Small intestine (tissue), 7 donors: ENCODE data around the gene ELP5. TPM values are rescaled to one million over a fixed set of nuclear protein-coding genes. Genes with fewer than 3 reads are reported as not detected.

Experiments
- DNase-seq, 2 donors: peaks; one replicate each; pipeline versions ENCODE4 v3.0.0 to v3.0.0-alpha.2; 2013
- FAIRE-seq: peaks from 2 replicates; lab custom pipeline; 2012; peaks lifted over from hg19 to GRCh38; lab: Jason Lieb, UNC
- H3K27ac ChIP-seq, 3 donors: one replicate each; pipeline ENCODE4 v1.5.1; 2013; ENCODE audit warnings: low read length in 2 of 3, mild to moderate bottlenecking in 2 of 3, control low read depth in 1 of 3, inconsistent platforms in 1 of 3, low read depth in 1 of 3, moderate library complexity in 1 of 3
- H3K27me3 ChIP-seq, 3 donors: one replicate each; pipeline ENCODE4 v1.6.1; 2013; ENCODE audit warnings: low read length in 3 of 3, inconsistent platforms in 1 of 3; ENCODE audit not compliant: control insufficient read depth in 3 of 3, insufficient read depth in 3 of 3
- H3K36me3 ChIP-seq, 3 donors: one replicate each; pipeline ENCODE4 v1.6.1; 2013; ENCODE audit warnings: low read length in 3 of 3, inconsistent platforms in 1 of 3, low read depth in 1 of 3, mild to moderate bottlenecking in 1 of 3, moderate library complexity in 1 of 3; ENCODE audit not compliant: control insufficient read depth in 3 of 3, insufficient read depth in 2 of 3
- H3K4me1 ChIP-seq, 3 donors: one replicate each; pipeline ENCODE4 v1.6.1; 2013; ENCODE audit warnings: low read length in 2 of 3, inconsistent platforms in 1 of 3, low read depth in 1 of 3, mild to moderate bottlenecking in 1 of 3, moderate library complexity in 1 of 3; ENCODE audit not compliant: control insufficient read depth in 3 of 3, insufficient read depth in 2 of 3
- H3K4me3 ChIP-seq, 3 donors: one replicate each; pipeline ENCODE4 v1.5.1; 2013; ENCODE audit warnings: low read length in 3 of 3, control low read depth in 1 of 3, inconsistent platforms in 1 of 3, low read depth in 1 of 3, mild to moderate bottlenecking in 1 of 3, moderate library complexity in 1 of 3
- H3K9me3 ChIP-seq, 2 donors: one replicate each; pipeline ENCODE4 v1.6.1; 2013; ENCODE audit warnings: low read depth in 1 of 2, low read length in 1 of 2; ENCODE audit not compliant: control insufficient read depth in 2 of 2, insufficient read depth in 1 of 2
- WGBS, 3 donors: extraction: QIAGEN DNeasy Blood & Tissue Kit; methylation state at CpG; one replicate each; pipeline ENCODE4 v1.1.7; 2013; 5-methylcytosine and 5-hydroxymethylcytosine counted together
- polyA plus RNA-seq, 4 donors: library from polyadenylated mRNA; stranded (reverse) in 3 of 4; unstranded in 1 of 4; fragments of 200-250 nt in 3 of 4; fragments of 120-200 nt in 1 of 4; gene quantifications; one replicate each; pipeline versions ENCODE4 v1.2.1 to v1.2.3, GENCODE V29; 2013
- donor health status: healthy with polysubstance abuse.
- donor health status: control.
- donor health status: control.
- donor health status: Bipolar disorder and iron deficiency.
- donor health status: healthy.

ELP5 gene
- polyA plus RNA-seq, 4 donors = 31.3 to 84.6 (median 45.4) TPM

GRCh38 chr17:7208027-7208571 is 43.9 kb upstream of the ELP5 start:
- H3K36me3 ChIP-seq = peaks cover 0 to 8% (median 0%) of the 10 kb centered on the region in 3 donors
- H3K27me3 ChIP-seq = peaks cover 0 to 60% (median 0%) of the 10 kb centered on the region in 3 donors
- no peaks in the 10 kb centered on the region for H3K9me3 ChIP-seq
- H3K4me3 ChIP-seq = no peak overlapping the region
- peaks cover 0 to 12% (median 0%) of the 10 kb centered on the region in 3 donors for H3K4me1 ChIP-seq
- no peak for DNase-seq
- 59 to 64% (median 60%) methylated on average over 16 to 21 of the region's 21 CpGs for WGBS, 3 donors
- no peak overlapping the region for H3K27ac ChIP-seq
- FAIRE-seq = no peak

GRCh38 chr17:7208754-7209460 is 43.1 kb upstream of the ELP5 start:
- FAIRE-seq (no peak), DNase-seq (no peak)
- no peak overlapping the region for H3K4me3 ChIP-seq
- H3K36me3 ChIP-seq = peaks cover 0 to under 1% (median 0%) of the 10 kb centered on the region in 3 donors
- peaks cover 0 to 66% (median 0%) of the 10 kb centered on the region in 3 donors for H3K27me3 ChIP-seq
- no peak overlapping the region for H3K27ac ChIP-seq
- 80 to 85% (median 82%) methylated on average over 9 of the region's 9 CpGs for WGBS, 3 donors
- no peaks in the 10 kb centered on the region for H3K9me3 ChIP-seq
- peaks cover 0 to 15% (median 3%) of the 10 kb centered on the region in 3 donors for H3K4me1 ChIP-seq

GRCh38 chr17:7211491-7212273 is 40.3 kb upstream of the ELP5 start:
- H3K9me3 ChIP-seq = no peaks in the 10 kb centered on the region
- FAIRE-seq = no peak
- H3K27ac ChIP-seq = no peak overlapping the region
- WGBS, 3 donors = 30 to 39% (median 30%) methylated on average over 23 to 37 of the region's 37 CpGs
- H3K27me3 ChIP-seq = peaks cover 0 to 67% (median 0%) of the 10 kb centered on the region in 3 donors
- peaks cover 0 to 14% (median 4%) of the 10 kb centered on the region in 3 donors for H3K4me1 ChIP-seq
- H3K36me3 ChIP-seq = no peaks in the 10 kb centered on the region
- no peak overlapping the region for H3K4me3 ChIP-seq
- no peak for DNase-seq

- H3K4me3 ChIP-seq = peak overlapping the region in 2 of 3 donors; percentile 31 to 35
- no peaks in the 10 kb centered on the region for H3K9me3 ChIP-seq
- H3K4me1 ChIP-seq = peaks cover 0 to 24% (median 7%) of the 10 kb centered on the region in 3 donors
- H3K27me3 ChIP-seq = peaks cover 0 to 60% (median 0%) of the 10 kb centered on the region in 3 donors
- H3K27ac ChIP-seq = peak overlapping the region in 2 of 3 donors; percentile 22 to 69
- H3K36me3 ChIP-seq = no peaks in the 10 kb centered on the region
- WGBS, 3 donors = 2% methylated on average over 15 of the region's 15 CpGs
- DNase-seq (peak; percentile 76 to 87), FAIRE-seq (no peak)
These were observed 38.1 kb upstream of the ELP5 start for GRCh38 chr17:7213895-7214299.

- Histone ChIP-seq H3K27me3 (peaks cover 0 to 54% (median 0%) of the 10 kb centered on the region in 3 donors), H3K27ac (peak overlapping the region in 2 of 3 donors; percentile 35 to 69), H3K4me1 (peaks cover 0 to 30% (median 7%) of the 10 kb centered on the region in 3 donors), H3K4me3 (peak overlapping the region; percentile 8 to 35 (median 31)), H3K9me3 (no peaks in the 10 kb centered on the region), H3K36me3 (no peaks in the 10 kb centered on the region)
- FAIRE-seq (no peak), DNase-seq (peak; percentile 95 to 96)
- WGBS, 3 donors = 0 to 1% (median 0%) methylated on average over 42 to 45 of the region's 45 CpGs
These were observed 37.5 kb upstream of the ELP5 start for GRCh38 chr17:7214300-7215135.

- 25 to 36% (median 31%) methylated on average over 9 of the region's 9 CpGs for WGBS, 3 donors
- no peaks in the 10 kb centered on the region for H3K36me3 ChIP-seq
- peak overlapping the region in 2 of 3 donors; percentile 35 to 69 for H3K27ac ChIP-seq
- peaks cover 0 to 49% (median 0%) of the 10 kb centered on the region in 3 donors for H3K27me3 ChIP-seq
- FAIRE-seq = no peak
- peak overlapping the region in 1 of 3 donors; percentile 35 for H3K4me3 ChIP-seq
- no peak for DNase-seq
- H3K9me3 ChIP-seq = no peaks in the 10 kb centered on the region
- peaks cover 0 to 31% (median 7%) of the 10 kb centered on the region in 3 donors for H3K4me1 ChIP-seq
These were observed 36.8 kb upstream of the ELP5 start for GRCh38 chr17:7215136-7215638.

- 22 to 44% (median 36%) methylated on average over 10 of the region's 10 CpGs for WGBS, 3 donors
- Histone ChIP-seq H3K4me3 (no peak overlapping the region), H3K36me3 (peaks cover 0 to 2% (median 0%) of the 10 kb centered on the region in 3 donors), H3K27me3 (peaks cover 0 to 43% (median 0%) of the 10 kb centered on the region in 3 donors), H3K27ac (peak overlapping the region in 2 of 3 donors; percentile 35 to 67), H3K4me1 (peaks cover 0 to 36% (median 8%) of the 10 kb centered on the region in 3 donors), H3K9me3 (no peaks in the 10 kb centered on the region)
- FAIRE-seq = no peak
- no peak for DNase-seq
These were observed 36.3 kb upstream of the ELP5 start for GRCh38 chr17:7215652-7216180.
